Transverse colon (tissue), 4 donors: Measurements from ENCODE around the gene PHACTR3.

ENCODE experiments used
- CTCF ChIP-seq, 5 experiments: fragments of 200-600 bp in 3 of 5; fragments of 450-650 bp in 2 of 5; sonication (generic) in 3 of 5; IDR thresholded peaks; 1 replicate in 2 of 5; 2 replicates in 3 of 5; pipeline ENCODE4 v1.5.1; 2016 to 2017; ENCODE audit warnings: antibody characterized with exemption in 5 of 5, inconsistent platforms in 3 of 5, mild to moderate bottlenecking in 2 of 5, moderate library complexity in 1 of 5
- EP300 ChIP-seq: sonication (generic); formaldehyde crosslinking; IDR thresholded peaks from one replicate; pipeline ENCODE4 v1.6.1; 2017; ENCODE audit warnings: antibody characterized with exemption, low read depth
- POLR2A ChIP-seq: fragments of 450-650 bp; IDR thresholded peaks from one replicate; pipeline ENCODE4 v1.6.1; 2016; ENCODE audit warnings: antibody characterized with exemption, mild to moderate bottlenecking, moderate library complexity
- POLR2AphosphoS5 ChIP-seq, 3 donors: sonication (generic); formaldehyde crosslinking; IDR thresholded peaks; one replicate each; pipeline ENCODE4 v1.6.1; 2016; ENCODE audit warnings: antibody characterized with exemption in 3 of 3

DNA sequence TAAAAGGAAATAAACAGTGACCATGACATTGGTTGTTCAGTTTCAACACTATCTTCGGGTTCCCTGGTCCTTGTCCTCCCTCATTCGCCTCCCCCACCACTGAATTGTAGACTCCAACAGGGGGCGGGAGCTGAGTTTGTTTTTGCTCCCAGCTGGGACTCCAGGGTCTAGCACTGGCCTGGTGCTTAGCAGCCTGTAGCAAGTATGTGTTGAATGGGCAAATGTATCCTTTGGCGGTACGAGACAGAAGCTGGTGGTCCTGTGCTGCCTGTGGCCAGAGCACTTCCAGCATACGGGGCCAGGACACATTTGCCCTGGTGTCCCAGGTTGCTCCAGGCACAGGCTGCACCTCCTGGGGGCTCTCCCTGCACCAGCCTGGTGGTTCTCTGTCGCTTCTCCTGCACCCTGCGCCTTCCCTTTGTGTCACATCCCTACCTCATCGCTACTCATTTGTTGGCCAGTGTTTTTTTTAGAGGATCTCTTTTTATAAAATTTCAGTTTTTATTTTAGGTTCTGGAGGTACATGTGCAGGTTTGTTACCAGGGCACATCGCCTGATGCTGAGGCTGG lies 40.1 kb downstream of the PHACTR3 start:
- no peak for TF ChIP-seq CTCF (IDR thresholded peaks at IDR 0.05)
- TF ChIP-seq POLR2A: no peak
- no peak for TF ChIP-seq EP300
- TF ChIP-seq POLR2AphosphoS5 (IDR thresholded peaks at IDR 0.05): no peak
